Measurements from ENCODE around the gene RNF5.

The RNF5 gene

DNA sequence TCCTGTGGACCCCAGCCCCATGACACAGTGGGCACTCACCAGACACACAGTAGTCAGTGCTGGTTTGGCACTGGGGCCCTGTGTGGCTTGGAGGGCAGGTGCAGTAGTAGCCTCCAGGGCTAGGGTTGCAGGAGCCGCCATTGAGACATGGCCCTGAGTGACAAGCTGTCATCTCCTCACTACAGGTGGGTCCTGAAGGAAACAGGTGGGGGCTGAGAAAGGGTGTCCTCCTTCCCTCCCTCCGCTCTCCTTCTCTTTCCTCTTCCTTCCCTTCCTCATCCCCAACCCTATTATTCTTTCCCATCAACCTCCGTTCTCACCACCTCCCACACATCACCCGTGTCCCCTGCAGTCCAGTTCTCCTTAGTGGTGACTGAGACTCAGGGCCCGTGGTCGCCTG is 35.4 kb downstream of the RNF5 start:
- no peak for DNase-seq
- H3K27me3 ChIP-seq (replicated peaks): no peaks in the 10 kb centered on the region
- no peaks in the 10 kb centered on the region for H3K36me3 ChIP-seq (replicated peaks)
- no peak overlapping the region for H3K4me3 ChIP-seq (ENCODE audit: low read depth, low read length)
- no peak for TF ChIP-seq CTCF (IDR thresholded peaks at IDR 0.05; ENCODE audit: low read depth, low read length, missing control alignments)
- in situ Hi-C loops (cut with HindIII; ENCODE audit: low pct_ligation_motif_present, low sequenced_read_pairs): no loop called here
- H3K27ac ChIP-seq: no peak overlapping the region

GRCh38 chr6:32214126-32214525 is 35.9 kb downstream of the RNF5 start:
- TF ChIP-seq CTCF (IDR thresholded peaks at IDR 0.05; ENCODE audit: low read depth, low read length, missing control alignments): no peak
- Histone ChIP-seq H3K27ac (no peak overlapping the region), H3K4me3 (ENCODE audit: low read depth, low read length) (no peak overlapping the region), H3K36me3 (replicated peaks) (no peaks in the 10 kb centered on the region), H3K27me3 (replicated peaks) (no peaks in the 10 kb centered on the region)
- in situ Hi-C loops (cut with HindIII; ENCODE audit: low pct_ligation_motif_present, low sequenced_read_pairs): no loop called here
- no peak for DNase-seq

- in situ Hi-C loops (cut with HindIII; ENCODE audit: low pct_ligation_motif_present, low sequenced_read_pairs): no loop called here
- no peak for TF ChIP-seq CTCF (IDR thresholded peaks at IDR 0.05; ENCODE audit: low read depth, low read length, missing control alignments)
Observed at GRCh38 chr6:32215617-32216016, 37.4 kb downstream of the RNF5 start.

GRCh38 chr6:32216285-32216684 is 38.1 kb downstream of the RNF5 start:
- no peaks in the 10 kb centered on the region for H3K27me3 ChIP-seq (replicated peaks)
- H3K36me3 ChIP-seq (replicated peaks): no peaks in the 10 kb centered on the region
- TF ChIP-seq CTCF (IDR thresholded peaks at IDR 0.05; ENCODE audit: low read depth, low read length, missing control alignments): no peak
- no peak for DNase-seq
- no peak overlapping the region for H3K27ac ChIP-seq
- in situ Hi-C loops (cut with HindIII; ENCODE audit: low pct_ligation_motif_present, low sequenced_read_pairs): no loop called here
- no peak overlapping the region for H3K4me3 ChIP-seq (ENCODE audit: low read depth, low read length)

More at GRCh38 chr6:32215617-32216016, 37.4 kb downstream of the RNF5 start:
- Histone ChIP-seq H3K27ac (no peak overlapping the region), H3K4me3 (ENCODE audit: low read depth, low read length) (no peak overlapping the region), H3K36me3 (replicated peaks) (no peaks in the 10 kb centered on the region), H3K27me3 (replicated peaks) (no peaks in the 10 kb centered on the region)
- no peak for DNase-seq

- DNase-seq: no peak
- in situ Hi-C loops (cut with HindIII; ENCODE audit: low pct_ligation_motif_present, low sequenced_read_pairs): no loop called here
- Histone ChIP-seq H3K4me3 (ENCODE audit: low read depth, low read length) (no peak overlapping the region), H3K27ac (no peak overlapping the region), H3K36me3 (replicated peaks) (no peaks in the 10 kb centered on the region), H3K27me3 (replicated peaks) (no peaks in the 10 kb centered on the region)
- no peak for TF ChIP-seq CTCF (IDR thresholded peaks at IDR 0.05; ENCODE audit: low read depth, low read length, missing control alignments)
Observed at GRCh38 chr6:32216998-32217397, 38.8 kb downstream of the RNF5 start.

- Histone ChIP-seq H3K27ac (no peak overlapping the region), H3K36me3 (replicated peaks) (no peaks in the 10 kb centered on the region), H3K27me3 (replicated peaks) (no peaks in the 10 kb centered on the region), H3K4me3 (ENCODE audit: low read depth, low read length) (no peak overlapping the region)
- TF ChIP-seq CTCF (IDR thresholded peaks at IDR 0.05; ENCODE audit: low read depth, low read length, missing control alignments): no peak
- in situ Hi-C loops (cut with HindIII; ENCODE audit: low pct_ligation_motif_present, low sequenced_read_pairs): no loop called here
- DNase-seq: no peak
Observed at GRCh38 chr6:32218167-32218566, 40.0 kb downstream of the RNF5 start.
